Inflammatory macrophage treated with lipopolysaccharide for 1 hour (primary cell): Measurements from ENCODE around the gene PRPF8.

Experiments
- DNase-seq, 2 donors: peaks; one replicate each; pipeline ENCODE4 v3.0.0-alpha.2; 2020 to 2022

The PRPF8 gene

GRCh38 chr17:1684378-1685189 lies at the start of gene PRPF8:
Gene PRPF8 (minus strand): TSS chr17:1684867. CDS start chr17:1684571, 296 bp downstream.
- DNase-seq, result peak; percentile 95 to 99

DNA sequence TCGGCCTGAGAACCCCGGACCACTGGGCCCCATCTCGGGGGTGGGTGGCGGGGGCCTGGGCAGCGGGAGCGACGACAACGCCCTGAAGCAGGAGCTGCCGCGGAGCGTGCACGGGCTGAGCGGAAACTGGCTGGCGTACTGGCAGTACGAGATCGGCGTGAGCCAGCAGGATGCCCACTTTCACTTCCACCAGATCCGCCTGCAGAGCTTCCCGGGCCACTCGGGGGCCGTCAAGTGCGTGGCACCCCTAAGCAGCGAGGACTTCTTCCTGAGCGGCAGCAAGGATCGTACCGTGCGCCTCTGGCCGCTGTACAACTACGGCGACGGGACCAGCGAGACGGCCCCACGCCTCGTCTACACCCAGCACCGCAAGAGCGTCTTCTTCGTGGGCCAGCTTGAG lies 49.1 kb upstream of the PRPF8 start:
- DNase-seq, result no peak

GRCh38 chr17:1732833-1733321 lies 48.2 kb upstream of the PRPF8 start:
- no peak for DNase-seq

GRCh38 chr17:1732241-1732832 lies 47.7 kb upstream of the PRPF8 start:
- DNase-seq, result no peak

GRCh38 chr17:1731194-1731506 lies 46.5 kb upstream of the PRPF8 start:
- no peak for DNase-seq

GRCh38 chr17:1730326-1731193 lies 45.9 kb upstream of the PRPF8 start:
- DNase-seq, result no peak

GRCh38 chr17:1729966-1730325 lies 45.3 kb upstream of the PRPF8 start:
- peak; percentile 48 to 60 for DNase-seq

GRCh38 chr17:1727876-1728630 lies 43.4 kb upstream of the PRPF8 start:
- no peak for DNase-seq

DNA sequence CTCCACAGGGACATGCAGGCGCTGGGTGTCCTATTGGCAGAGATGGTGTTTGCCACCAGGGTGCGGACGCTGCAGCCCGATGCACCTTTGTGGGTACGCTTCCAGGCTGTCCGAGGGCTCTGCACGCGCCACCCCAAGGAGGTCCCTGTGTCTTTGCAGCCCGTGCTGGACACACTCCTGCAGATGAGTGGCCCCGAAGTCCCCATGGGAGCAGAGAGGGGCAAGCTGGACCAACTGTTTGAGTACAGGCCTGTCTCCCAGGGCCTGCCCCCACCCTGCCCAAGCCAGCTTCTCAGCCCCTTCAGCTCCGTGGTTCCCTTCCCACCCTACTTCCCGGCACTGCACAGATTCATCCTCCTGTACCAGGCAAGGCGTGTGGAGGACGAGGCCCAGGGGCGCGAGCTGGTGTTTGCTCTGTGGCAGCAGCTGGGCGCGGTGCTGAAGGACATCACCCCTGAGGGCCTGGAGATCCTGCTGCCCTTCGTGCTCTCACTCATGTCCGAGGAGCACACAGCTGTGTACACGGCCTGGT lies 42.7 kb upstream of the PRPF8 start:
- no peak for DNase-seq

GRCh38 chr17:1726626-1727257 lies 42.1 kb upstream of the PRPF8 start:
- no peak for DNase-seq

DNA sequence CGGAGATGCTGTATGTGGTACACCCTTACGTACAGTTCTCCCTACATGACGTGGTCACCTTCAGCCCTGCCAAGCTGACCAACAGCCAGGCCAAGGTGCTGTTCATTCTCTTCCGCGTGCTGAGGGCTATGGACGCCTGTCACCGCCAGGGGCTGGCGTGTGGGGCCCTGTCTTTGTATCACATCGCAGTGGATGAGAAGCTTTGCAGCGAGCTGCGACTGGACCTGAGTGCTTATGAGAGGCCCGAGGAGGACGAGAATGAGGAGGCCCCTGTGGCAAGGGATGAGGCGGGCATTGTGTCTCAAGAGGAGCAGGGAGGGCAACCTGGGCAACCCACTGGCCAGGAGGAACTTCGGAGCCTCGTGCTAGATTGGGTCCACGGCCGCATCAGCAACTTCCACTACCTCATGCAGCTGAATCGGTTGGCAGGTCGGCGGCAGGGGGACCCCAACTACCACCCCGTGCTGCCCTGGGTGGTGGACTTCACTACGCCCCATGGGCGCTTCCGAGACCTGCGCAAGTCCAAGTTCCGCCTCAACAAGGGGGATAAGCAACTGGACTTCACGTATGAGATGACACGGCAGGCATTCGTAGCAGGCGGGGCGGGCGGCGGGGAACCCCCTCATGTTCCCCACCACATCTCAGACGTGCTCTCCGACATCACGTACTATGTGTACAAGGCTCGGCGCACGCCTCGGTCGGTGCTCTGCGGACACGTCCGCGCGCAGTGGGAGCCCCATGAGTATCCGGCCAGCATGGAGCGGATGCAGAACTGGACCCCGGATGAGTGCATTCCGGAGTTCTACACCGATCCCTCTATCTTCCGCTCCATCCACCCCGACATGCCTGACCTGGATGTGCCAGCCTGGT lies 41.2 kb upstream of the PRPF8 start:
- DNase-seq, result no peak

GRCh38 chr17:1724869-1725641 lies 40.4 kb upstream of the PRPF8 start:
- DNase-seq, result peak in 1 of 2 donors; percentile 54

- DNase-seq, result peak; percentile 69 to 70
These were observed 39.7 kb upstream of the PRPF8 start, which contains the start of gene WDR81 for GRCh38 chr17:1724351-1724868. Gene WDR81 (plus strand): TSS chr17:1724704. CDS start chr17:1724960, 256 bp downstream.

- peak in 1 of 2 donors; percentile 61 for DNase-seq
These were observed 37.4 kb upstream of the PRPF8 start for GRCh38 chr17:1722022-1722421.

- peak in 1 of 2 donors; percentile 77 for DNase-seq
These were observed 36.3 kb upstream of the PRPF8 start for GRCh38 chr17:1720856-1721386.

DNA sequence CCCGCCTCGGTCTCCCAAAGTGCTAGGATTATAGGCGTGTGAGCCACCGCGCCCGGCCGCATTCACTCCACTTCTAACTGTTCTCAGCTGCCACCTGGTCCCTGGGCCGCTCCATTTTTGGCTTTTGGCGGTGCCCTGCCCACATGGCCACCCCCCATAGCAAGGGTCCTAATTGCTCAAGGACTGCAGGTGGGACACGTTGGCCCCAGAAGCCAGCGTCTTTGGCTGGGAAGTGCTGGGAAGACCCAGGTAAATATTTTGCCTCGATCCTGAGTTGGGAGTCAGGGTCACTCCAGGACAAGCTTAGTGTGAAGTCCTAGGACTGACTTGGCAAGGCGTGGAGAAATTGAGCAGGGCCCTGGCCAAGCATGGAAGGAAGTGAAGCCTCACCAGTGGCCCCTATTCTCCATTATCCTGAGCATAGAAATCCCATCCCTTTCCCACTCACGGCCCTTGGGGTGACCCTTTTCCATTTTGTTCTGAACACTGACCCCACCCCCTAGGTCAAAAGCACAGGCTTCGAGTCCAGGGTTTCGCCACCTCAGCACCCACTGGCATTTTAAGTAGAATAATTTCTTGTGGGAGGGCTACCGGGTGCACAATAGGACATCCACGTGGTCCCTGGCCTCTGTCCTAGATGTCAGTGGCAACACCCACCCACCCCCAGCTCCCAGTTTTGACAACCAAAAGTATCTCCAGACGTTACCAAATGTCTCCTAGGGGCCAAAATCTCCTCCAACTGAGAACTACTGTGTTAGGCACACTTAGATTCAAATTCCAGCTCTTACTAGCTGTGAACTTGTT lies 33.9 kb upstream of the PRPF8 start:
- peak in 1 of 2 donors; percentile 44 for DNase-seq

- peak; percentile 98 for DNase-seq
These were observed 32.4 kb upstream of the PRPF8 start for GRCh38 chr17:1716912-1717695.
